Sigmoid colon (tissue), 7 donors: ENCODE results near the gene SEMA3G. TPM values are rescaled to one million over a fixed set of nuclear protein-coding genes. Genes with fewer than 3 reads are reported as not detected.
A peak's percentile ranks its signal among the peaks of the same experiment; 100 is the strongest.

Experiments used
- DNase-seq: peaks from one replicate; pipeline ENCODE4 v3.0.0-alpha.2; 2019
- H3K27ac ChIP-seq, 4 donors: fragments of 200-600 bp; sonication (generic); one replicate each; pipeline ENCODE4 v1.5.1; 2016 to 2019; ENCODE audit warnings: mild to moderate bottlenecking in 1 of 4
- H3K27me3 ChIP-seq, 3 donors: fragments of 200-600 bp; sonication (generic); one replicate each; pipeline ENCODE4 v1.5.1; 2019; ENCODE audit warnings: mild to moderate bottlenecking in 1 of 3
- H3K36me3 ChIP-seq, 4 donors: fragments of 200-600 bp; sonication (generic); one replicate each; pipeline ENCODE4 v1.5.1; 2016 to 2019
- H3K4me1 ChIP-seq, 4 donors: fragments of 200-600 bp; sonication (generic); one replicate each; pipeline ENCODE4 v1.5.1; 2017 to 2019
- H3K4me3 ChIP-seq, 4 donors: fragments of 200-600 bp; sonication (generic); one replicate each; pipeline ENCODE4 v1.5.1; 2017 to 2019; ENCODE audit warnings: mild to moderate bottlenecking in 2 of 4, moderate library complexity in 1 of 4
- H3K9me3 ChIP-seq, 4 donors: fragments of 200-600 bp in 3 of 4; sonication (generic) in 3 of 4; one replicate each; pipeline versions ENCODE4 v1.5.1 to v1.6.1; 2013 to 2019
- CTCF ChIP-seq, 4 experiments: fragments of 450-650 bp in 3 of 4; fragments of 200-600 bp in 1 of 4; IDR thresholded peaks; one replicate each; pipeline ENCODE4 v1.5.1; 2016 to 2019; ENCODE audit warnings: antibody characterized with exemption in 4 of 4, mild to moderate bottlenecking in 3 of 4, moderate library complexity in 2 of 4
- EP300 ChIP-seq, 4 donors: sonication (generic); formaldehyde crosslinking; IDR thresholded peaks; one replicate each; pipeline ENCODE4 v1.6.1; 2017; ENCODE audit warnings: antibody characterized with exemption in 4 of 4
- POLR2A ChIP-seq, 2 donors: fragments of 450-650 bp; IDR thresholded peaks; one replicate each; pipeline ENCODE4 v1.6.1; 2016; ENCODE audit warnings: antibody characterized with exemption in 2 of 2, mild to moderate bottlenecking in 2 of 2, moderate library complexity in 2 of 2
- POLR2AphosphoS5 ChIP-seq, 4 donors: sonication (generic); formaldehyde crosslinking; IDR thresholded peaks; one replicate each; pipeline ENCODE4 v1.6.1; 2017; ENCODE audit warnings: antibody characterized with exemption in 4 of 4
- WGBS, 2 donors: extraction: QIAGEN DNeasy Blood & Tissue Kit; methylation state at CpG; one replicate each; pipeline ENCODE4 v1.1.7; 2013; 5-methylcytosine and 5-hydroxymethylcytosine counted together
- intact Hi-C: fragments of 100-400 bp; cut with DNase I; formaldehyde crosslinking; loops from one replicate; pipeline ENCODE4 v1.15.1; 2023
- polyA plus RNA-seq, 3 donors: library from polyadenylated mRNA; stranded (reverse); fragments of 200-250 nt; gene quantifications; one replicate each; pipeline ENCODE4 v1.2.3, GENCODE V29; 2013
- total RNA-seq, 4 donors: library from RNA; depleted of rRNA; stranded (reverse); fragments of >200 nt; gene quantifications; one replicate each; pipeline ENCODE4 v1.1.0, GENCODE V29; 2016
- donor health status: healthy with polysubstance abuse.
- donor health status: Bipolar disorder and iron deficiency.
- donor health status: healthy.

Gene SEMA3G
- total and polyA plus RNA-seq, 7 donors = 0.23 to 7.4 (median 3.9) TPM

DNA sequence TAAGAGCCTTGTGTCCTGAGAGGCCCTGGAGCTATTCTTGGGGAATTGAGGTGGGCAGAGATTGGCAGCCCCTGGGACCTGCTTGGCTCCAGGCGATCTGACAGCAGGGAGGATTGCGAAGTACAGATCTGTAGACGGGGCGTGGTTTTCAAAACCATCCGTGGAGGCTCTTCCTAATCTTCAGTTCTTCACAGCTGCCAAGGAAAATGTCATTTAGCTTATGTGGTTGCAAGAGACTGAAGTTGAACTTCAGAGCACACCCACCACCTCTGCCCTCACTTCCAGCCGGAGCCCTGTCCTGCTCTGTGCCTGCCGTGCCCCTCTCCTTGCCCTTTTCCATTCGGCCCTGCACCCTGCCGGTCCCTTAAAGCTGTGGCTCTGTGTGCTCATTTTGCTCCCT lies 23.4 kb upstream of the SEMA3G start:
- Histone ChIP-seq H3K27ac (peak overlapping the region in 3 of 4 donors; percentile 0 to 48 (median 34)), H3K36me3 (peaks cover 11 to 57% (median 14%) of the 10 kb centered on the region in 4 donors)
- WGBS, 2 donors = 72 to 79% methylated on average over 9 of the region's 9 CpGs

DNA sequence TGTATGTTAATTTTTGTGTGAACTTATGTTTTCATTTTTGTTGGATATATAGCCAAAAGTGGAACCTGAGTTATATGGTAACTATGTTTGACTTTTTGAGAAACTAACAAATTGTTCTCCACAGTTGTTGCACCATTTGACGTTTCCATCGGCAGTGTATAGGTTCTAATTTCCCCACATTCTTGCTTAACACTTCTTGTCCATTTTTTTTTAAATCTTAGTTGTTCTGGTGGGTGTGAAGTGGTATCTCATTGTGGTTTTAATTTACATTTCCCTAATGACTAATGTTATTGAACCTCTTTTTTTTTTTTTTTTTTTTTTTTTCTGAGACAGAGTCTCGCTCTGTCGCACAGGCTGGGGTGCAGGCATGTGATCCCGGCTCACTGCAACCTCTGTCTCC lies 18.5 kb upstream of the SEMA3G start:
- Histone ChIP-seq H3K9me3 (no peaks in the 10 kb centered on the region), H3K27me3 (no peaks in the 10 kb centered on the region), H3K4me1 (peaks cover 0 to 16% (median 7%) of the 10 kb centered on the region in 4 donors), H3K36me3 (peaks cover 0 to 76% (median 27%) of the 10 kb centered on the region in 4 donors), H3K27ac (no peak overlapping the region), H3K4me3 (no peak overlapping the region)
- intact Hi-C loops = no loop called here
- TF ChIP-seq POLR2A (IDR thresholded peaks at IDR 0.05) (no peak), CTCF (IDR thresholded peaks at IDR 0.05) (no peak), POLR2AphosphoS5 (IDR thresholded peaks at IDR 0.05) (no peak), EP300 (IDR thresholded peaks at IDR 0.05) (no peak)
- WGBS, 2 donors = 84 to 95% methylated on average over 5 of the region's 5 CpGs
- no peak for DNase-seq

More for the DNA sequence above, 23.4 kb upstream of the SEMA3G start:
- no peaks in the 10 kb centered on the region for H3K27me3 ChIP-seq
- H3K9me3 ChIP-seq = no peaks in the 10 kb centered on the region
- DNase-seq = no peak
- H3K4me3 ChIP-seq = no peak overlapping the region
- intact Hi-C loops = no loop called here
- TF ChIP-seq CTCF (IDR thresholded peaks at IDR 0.05) = no peak
- no peak for TF ChIP-seq POLR2AphosphoS5 (IDR thresholded peaks at IDR 0.05)
- peaks cover 0 to 23% (median 14%) of the 10 kb centered on the region in 4 donors for H3K4me1 ChIP-seq

- TF ChIP-seq POLR2AphosphoS5 (IDR thresholded peaks at IDR 0.05) (no peak), POLR2A (IDR thresholded peaks at IDR 0.05) (no peak), EP300 (IDR thresholded peaks at IDR 0.05) (no peak), CTCF (IDR thresholded peaks at IDR 0.05) (no peak)
- Histone ChIP-seq H3K27ac (peak overlapping the region in 1 of 4 donors; percentile 17), H3K36me3 (peaks cover 0 to 80% (median 36%) of the 10 kb centered on the region in 4 donors), H3K4me1 (peaks cover 0 to 15% (median 11%) of the 10 kb centered on the region in 4 donors), H3K4me3 (no peak overlapping the region), H3K27me3 (no peaks in the 10 kb centered on the region), H3K9me3 (no peaks in the 10 kb centered on the region)
- DNase-seq = no peak
- intact Hi-C loops = no loop called here
- 90 to 93% methylated on average over 6 of the region's 6 CpGs for WGBS, 2 donors
Observed at GRCh38 chr3:52461874-52462273, 17.0 kb upstream of the SEMA3G start.

DNA sequence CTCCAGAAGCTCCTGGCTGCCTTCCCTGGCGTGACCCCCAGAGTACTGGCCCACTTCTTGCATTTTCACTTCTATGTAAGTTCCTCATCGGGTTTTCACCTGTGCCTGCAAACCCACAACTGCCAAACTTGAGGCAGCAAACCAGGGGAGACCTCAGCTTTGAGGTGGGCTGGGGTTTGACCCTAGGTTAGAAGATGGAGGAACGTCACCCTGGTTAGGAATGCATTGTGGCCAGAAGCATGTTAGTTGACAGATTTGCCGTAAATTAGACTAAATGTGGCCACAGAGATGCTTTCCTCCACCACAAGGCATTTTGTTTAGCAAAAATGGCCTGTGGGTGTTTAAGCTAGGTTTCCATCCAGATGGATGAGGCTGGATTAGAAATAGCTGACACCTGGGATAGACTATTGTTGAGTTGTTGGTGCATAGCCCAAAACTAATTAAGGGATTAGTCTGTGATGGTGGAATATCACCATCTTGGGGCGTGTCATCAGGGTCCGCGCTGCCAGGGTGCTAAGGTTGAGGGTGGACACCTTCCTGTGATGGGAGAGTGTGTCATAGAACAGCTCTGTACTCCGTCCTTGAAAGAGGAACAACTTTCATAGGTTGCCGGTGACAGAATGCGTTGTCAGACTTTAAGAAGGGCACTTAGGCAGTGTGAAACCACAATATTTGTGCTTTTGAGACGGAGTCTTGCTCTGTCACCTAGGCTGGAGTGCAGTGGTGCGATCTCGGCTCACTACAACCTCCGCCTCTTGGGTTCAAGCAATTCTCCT lies 14.1 kb upstream of the SEMA3G start:
- peaks cover 0 to 61% (median 36%) of the 10 kb centered on the region in 4 donors for H3K36me3 ChIP-seq
- intact Hi-C loops = loop anchor here (5.0 kb wide), 2 partner anchors 73 to 787 kb away; partner anchors contain the start of genes NT5DC2 and TEX264
- DNase-seq = no peak
- TF ChIP-seq EP300 (IDR thresholded peaks at IDR 0.05) (no peak), POLR2AphosphoS5 (IDR thresholded peaks at IDR 0.05) (no peak), CTCF (IDR thresholded peaks at IDR 0.05) (no peak), POLR2A (IDR thresholded peaks at IDR 0.05) (no peak)
- no peaks in the 10 kb centered on the region for H3K9me3 ChIP-seq
- H3K4me1 ChIP-seq = peaks cover 0 to 34% (median 26%) of the 10 kb centered on the region in 4 donors
- no peak overlapping the region for H3K4me3 ChIP-seq
- H3K27ac ChIP-seq = no peak overlapping the region
- WGBS, 2 donors = 89 to 94% methylated on average over 14 of the region's 14 CpGs
- H3K27me3 ChIP-seq = no peaks in the 10 kb centered on the region
